ENCODE data around the gene SRGAP2B.
"Not testable (repeated sequence)": the region's sequence is repeated elsewhere in the genome, so short reads cannot be mapped to it uniquely, and the experiment has no call there.

The SRGAP2B gene

DNA sequence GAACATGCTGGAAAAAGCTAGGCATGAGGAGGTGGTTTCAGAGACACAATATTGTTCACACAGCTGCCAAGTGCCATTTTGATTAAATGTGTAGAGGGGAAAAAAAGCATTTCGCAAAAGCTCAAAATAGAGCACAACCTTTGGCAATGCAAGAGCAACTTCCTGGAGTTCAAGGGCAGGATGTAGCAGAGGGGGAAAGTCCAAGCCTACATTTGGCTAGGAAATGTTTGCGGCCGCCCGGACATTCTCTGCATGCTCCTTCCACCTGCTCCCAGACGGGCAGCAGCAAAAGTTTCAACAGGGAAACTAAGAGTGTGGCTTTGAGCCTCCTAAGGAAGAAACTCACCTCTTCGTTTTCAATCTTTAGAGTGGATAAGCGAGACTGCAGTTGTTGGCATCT is 202.1 kb downstream of the SRGAP2B start:
- not testable (repeated sequence) for DNase-seq

DNA sequence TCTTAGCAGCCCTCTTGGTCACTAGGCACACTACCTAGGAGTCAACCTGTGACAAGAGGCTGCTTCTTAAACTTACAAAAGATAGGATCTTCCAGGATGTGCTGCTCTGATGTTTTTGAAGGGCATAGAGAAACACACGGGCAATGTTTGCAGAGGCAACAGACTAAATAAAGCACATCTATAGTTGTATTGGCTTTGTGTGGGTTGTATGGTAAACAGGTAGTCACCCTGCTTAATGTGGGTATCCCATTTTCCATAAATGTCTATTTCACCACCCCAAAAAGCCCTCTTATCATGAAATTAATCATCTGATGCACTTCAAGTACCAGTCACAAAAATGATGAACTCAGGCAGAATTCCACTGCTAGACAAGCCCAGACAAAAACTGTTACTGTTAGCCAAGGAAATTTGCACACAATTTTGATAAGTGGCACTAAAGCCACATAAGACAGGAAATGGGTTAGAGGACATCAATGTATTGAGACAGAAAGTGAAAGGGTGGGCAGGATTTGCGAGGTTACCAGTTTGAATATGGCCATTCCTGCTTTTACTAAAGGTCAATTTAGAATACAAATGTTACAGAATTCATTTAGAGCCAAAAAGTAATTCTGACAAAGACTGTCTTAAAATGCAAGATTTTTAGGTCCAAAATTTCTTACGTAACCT is 205.5 kb downstream of the SRGAP2B start:
- DNase-seq = not testable (repeated sequence)

- not testable (repeated sequence) for DNase-seq
Measured at GRCh38 chr1:144883022-144883421, 212.1 kb downstream of the SRGAP2B start.

- DNase-seq = not testable (repeated sequence)
Measured at GRCh38 chr1:144882343-144882742, 212.8 kb downstream of the SRGAP2B start.

DNA sequence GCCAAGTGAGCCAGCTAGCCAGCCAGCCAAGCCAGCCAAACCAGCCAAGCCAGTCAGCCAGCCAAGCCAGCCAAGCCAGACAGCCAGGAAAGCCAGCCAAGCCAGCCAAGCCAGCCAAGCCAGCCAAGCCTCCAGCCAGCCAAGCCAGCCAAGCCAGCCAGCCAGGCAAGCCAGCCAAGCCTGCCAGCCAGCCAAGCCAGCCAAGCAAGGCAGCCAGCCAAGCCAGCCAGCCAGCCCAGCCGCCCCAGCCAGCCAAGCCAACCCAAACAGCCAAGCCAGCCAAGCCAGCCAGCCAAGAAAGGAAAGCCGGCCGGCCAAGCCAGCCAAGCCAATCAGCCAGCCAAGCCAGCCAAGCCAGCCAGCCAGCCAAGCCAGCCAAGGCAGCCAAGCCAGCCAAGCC is 236.5 kb downstream of the SRGAP2B start:
- not testable (repeated sequence) for DNase-seq
